Body of pancreas (tissue), 4 donors: ENCODE measurements around the gene CREB3. TPM values are rescaled to one million over a fixed set of nuclear protein-coding genes. Genes with fewer than 3 reads are reported as not detected.

Source experiments
- ATAC-seq: fragments of 150-250 bp; one replicate; pipeline ENCODE4 v1.9.1; 2016
- DNase-seq, 4 donors: peaks; one replicate each; pipeline ENCODE4 v3.0.0-alpha.2; 2019
- H3K27ac ChIP-seq, 4 donors: fragments of 200-600 bp; sonication (generic); 1 replicate in 3 of 4; 2 replicates in 1 of 4; pipeline versions ENCODE4 v1.5.1 to v1.6.1; 2016 to 2019; ENCODE audit warnings: mild to moderate bottlenecking in 1 of 4, mixed read lengths in 1 of 4, moderate library complexity in 1 of 4
- H3K27me3 ChIP-seq, 2 donors: fragments of 200-600 bp; sonication (generic); one replicate each; pipeline ENCODE4 v1.6.0; 2016; ENCODE audit warnings: mild to moderate bottlenecking in 1 of 2
- H3K36me3 ChIP-seq, 2 donors: fragments of 200-600 bp; sonication (generic); replicated peaks in 1 of 2; 2 replicates each; pipeline ENCODE4 v1.5.1; 2016; ENCODE audit warnings: low read depth in 2 of 2; ENCODE audit not compliant: insufficient read depth in 1 of 2
- H3K4me1 ChIP-seq: fragments of 200-600 bp; sonication (generic); one replicate; pipeline ENCODE4 v1.6.0; 2016
- H3K4me3 ChIP-seq, 2 donors: fragments of 200-600 bp; sonication (generic); 1 replicate in 1 of 2; 2 replicates in 1 of 2; pipeline ENCODE4 v1.5.1; 2016 to 2019
- H3K9me3 ChIP-seq, 3 donors: fragments of 200-600 bp; sonication (generic); 1 replicate in 2 of 3; 2 replicates in 1 of 3; pipeline ENCODE4 v1.5.1; 2016
- CTCF ChIP-seq, 7 experiments: fragments of 450-650 bp in 4 of 7; fragments of 200-600 bp in 3 of 7; sonication (generic) in 3 of 7; IDR thresholded peaks; one replicate each; pipeline ENCODE4 v1.5.1; 2016 to 2019; ENCODE audit warnings: antibody characterized with exemption in 7 of 7
- POLR2A ChIP-seq, 3 donors: fragments of 450-650 bp; IDR thresholded peaks; one replicate each; pipeline ENCODE4 v1.6.1; 2016; ENCODE audit warnings: antibody characterized with exemption in 3 of 3, mild to moderate bottlenecking in 2 of 3
- WGBS, 2 donors: methylation state at CpG; one replicate each; pipeline ENCODE4 v1.1.5; 2017; 5-methylcytosine and 5-hydroxymethylcytosine counted together
- intact Hi-C: fragments of 100-400 bp; cut with DNase I; formaldehyde crosslinking; loops from one replicate; pipeline ENCODE4 v1.15.1; 2023
- total RNA-seq, 2 donors: library from RNA; depleted of rRNA; stranded (reverse); fragments of >200 nt; gene quantifications; one replicate each; pipeline ENCODE4 v1.1.0, GENCODE V29; 2016

CREB3 gene
- total RNA-seq, 2 donors from 2014 or later = 31.9 to 32.6 TPM

- Histone ChIP-seq H3K27me3 (no peaks in the 10 kb centered on the region), H3K36me3 (no peaks in the 10 kb centered on the region), H3K27ac (no peak overlapping the region), H3K4me1 (peaks cover 11% of the 10 kb centered on the region), H3K4me3 (no peak overlapping the region), H3K9me3 (no peaks in the 10 kb centered on the region)
- ATAC-seq = no peak
- TF ChIP-seq CTCF (IDR thresholded peaks at IDR 0.05) = no peak
- no peak for TF ChIP-seq POLR2A (IDR thresholded peaks at IDR 0.05)
- DNase-seq = no peak
- intact Hi-C loops = no loop called here
- 80 to 85% methylated on average over 11 of the region's 11 CpGs for WGBS, 2 donors
These were observed 46.0 kb upstream of the CREB3 start for GRCh38 chr9:35686222-35687203.

- Histone ChIP-seq H3K4me3 (no peak overlapping the region), H3K36me3 (no peaks in the 10 kb centered on the region), H3K4me1 (peaks cover 11% of the 10 kb centered on the region), H3K27me3 (no peaks in the 10 kb centered on the region), H3K27ac (no peak overlapping the region), H3K9me3 (no peaks in the 10 kb centered on the region)
- ATAC-seq = no peak
- no peak for DNase-seq
- intact Hi-C loops = no loop called here
- 84% methylated on average over 2 of the region's 2 CpGs for WGBS, 2 donors
- TF ChIP-seq POLR2A (IDR thresholded peaks at IDR 0.05) (no peak), CTCF (IDR thresholded peaks at IDR 0.05) (no peak)
These were observed 45.2 kb upstream of the CREB3 start for GRCh38 chr9:35687306-35687705.

GRCh38 chr9:35687972-35688557, 44.4 kb upstream of the CREB3 start:
- no peak for TF ChIP-seq CTCF (IDR thresholded peaks at IDR 0.05)
- no peak for TF ChIP-seq POLR2A (IDR thresholded peaks at IDR 0.05)
- DNase-seq (no peak), ATAC-seq (no peak)
- H3K9me3 ChIP-seq = no peaks in the 10 kb centered on the region
- H3K27ac ChIP-seq = no peak overlapping the region
- H3K27me3 ChIP-seq = no peaks in the 10 kb centered on the region
- intact Hi-C loops = no loop called here
- no peaks in the 10 kb centered on the region for H3K36me3 ChIP-seq
- no peak overlapping the region for H3K4me3 ChIP-seq
- H3K4me1 ChIP-seq = peaks cover 11% of the 10 kb centered on the region
- whole genome bisulfite sequencing, 2 donors = 87 to 100% methylated on average over 1 to 2 of the region's 2 CpGs

GRCh38 chr9:35688558-35689541, 43.6 kb upstream of the CREB3 start:
- Histone ChIP-seq H3K27ac (peak overlapping the region in 2 of 4 donors; percentile 18 to 90), H3K27me3 (no peaks in the 10 kb centered on the region), H3K4me3 (no peak overlapping the region), H3K36me3 (no peaks in the 10 kb centered on the region), H3K4me1 (peaks cover 11% of the 10 kb centered on the region), H3K9me3 (no peaks in the 10 kb centered on the region)
- no peak for TF ChIP-seq CTCF (IDR thresholded peaks at IDR 0.05)
- TF ChIP-seq POLR2A (IDR thresholded peaks at IDR 0.05) = no peak
- no peak for DNase-seq
- 83 to 87% methylated on average over 11 to 12 of the region's 12 CpGs for WGBS, 2 donors
- ATAC-seq = no peak
- intact Hi-C loops = no loop called here
